SU-DHL-6 (cell line): ENCODE measurements around the gene DAPK2.

Experiments
- H2AFZ ChIP-seq: fragments of 200-600 bp; sonication (generic); 2 replicates; pipeline ENCODE4 v1.6.1; 2014; ENCODE audit warnings: low read depth, mild to moderate bottlenecking, moderate library complexity, mixed read lengths, antibody characterized with exemption, low read length; ENCODE audit not compliant: severe bottlenecking
- H3F3A ChIP-seq: fragments of 200-600 bp; shearing (Covaris generic); 2 replicates; pipeline ENCODE4 v1.6.0; 2016; ENCODE audit warnings: antibody characterized with exemption, mild to moderate bottlenecking; ENCODE audit not compliant: insufficient read depth
- H3K27ac ChIP-seq: fragments of 200-600 bp; sonication (generic); 2 replicates; pipeline ENCODE4 v1.5.1; 2016; ENCODE audit warnings: low read depth, mild to moderate bottlenecking, low read length, moderate library complexity, mixed read lengths
- H3K27me3 ChIP-seq: fragments of 200-600 bp; sonication (generic), shearing (Covaris generic); 2 replicates; pipeline ENCODE4 v1.6.0; 2014; ENCODE audit warnings: mild to moderate bottlenecking, low read length
- H3K36me3 ChIP-seq: fragments of 200-600 bp; sonication (generic); 2 replicates; pipeline ENCODE4 v1.6.1; 2014; ENCODE audit warnings: mild to moderate bottlenecking, low read length, mixed read lengths
- H3K4me2 ChIP-seq: fragments of 300-600, 200-600 bp; shearing (Covaris generic), sonication (generic); 2 replicates; pipeline ENCODE4 v1.6.0; 2014; ENCODE audit warnings: low read length, low read depth, mild to moderate bottlenecking; ENCODE audit not compliant: poor library complexity, severe bottlenecking
- H3K4me3 ChIP-seq: fragments of 200-600 bp; sonication (generic); 2 replicates; pipeline ENCODE4 v1.5.1; 2014; ENCODE audit warnings: antibody characterized with exemption, low read length, mild to moderate bottlenecking, mixed read lengths; ENCODE audit not compliant: insufficient read depth, poor library complexity, severe bottlenecking
- H3K79me2 ChIP-seq: fragments of 200-600 bp; sonication (generic); 2 replicates; pipeline ENCODE4 v1.6.1; 2014; ENCODE audit warnings: mild to moderate bottlenecking, low read length, moderate library complexity; ENCODE audit not compliant: insufficient read depth
- H3K9ac ChIP-seq: fragments of 200-600 bp; sonication (generic); 2 replicates; pipeline ENCODE4 v1.7.0; 2014; ENCODE audit warnings: mild to moderate bottlenecking, low read length
- H3K9me2 ChIP-seq: fragments of 200-600 bp; sonication (generic); replicated peaks from 2 replicates; pipeline ENCODE4 v1.6.1; 2014; ENCODE audit warnings: low read length; ENCODE audit not compliant: insufficient read depth
- H3K9me3 ChIP-seq: fragments of 200-600 bp; sonication (generic); 2 replicates; pipeline ENCODE4 v1.6.1; 2014; ENCODE audit warnings: low read length, mixed read lengths; ENCODE audit not compliant: insufficient read depth
- H4K20me1 ChIP-seq: fragments of 200-600 bp; sonication (generic); 2 replicates; pipeline ENCODE4 v1.6.1; 2014; ENCODE audit warnings: low read depth, mild to moderate bottlenecking, antibody characterized with exemption, low read length, moderate library complexity, mixed read lengths
- CTCF ChIP-seq: fragments of 200-600 bp; sonication (generic); IDR thresholded peaks from one replicate; pipeline ENCODE4 v1.5.1; 2017; ENCODE audit warnings: antibody characterized with exemption, mild to moderate bottlenecking, low read length, moderate library complexity; ENCODE audit not compliant: insufficient read depth, poor library complexity, severe bottlenecking
- EZH2phosphoT487 ChIP-seq: fragments of 200-600 bp; sonication (generic), shearing (Covaris generic); conservative IDR thresholded peaks from 2 replicates; pipeline ENCODE4 v1.6.1; 2018; ENCODE audit warnings: mild to moderate bottlenecking, antibody characterized with exemption, low read length, moderate library complexity, mixed read lengths

Gene DAPK2

DNA sequence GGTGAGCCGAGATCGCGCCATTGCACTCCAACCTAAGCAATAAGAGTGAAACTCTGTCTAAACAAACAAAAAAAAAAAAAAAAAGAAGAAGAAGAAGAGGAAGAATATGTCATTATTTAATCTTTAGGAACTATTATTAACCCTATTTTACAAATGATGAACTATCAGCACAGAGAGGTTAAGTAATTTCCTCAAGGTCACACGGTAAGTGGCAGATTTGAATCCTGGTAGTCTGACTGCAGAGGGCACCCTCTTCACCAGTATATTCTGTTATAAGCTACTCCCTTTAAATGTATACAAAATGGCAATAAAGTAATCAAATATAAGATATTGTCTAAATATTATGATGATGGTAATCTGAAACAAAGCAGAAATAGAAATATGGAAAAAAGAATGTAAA, 135.1 kb downstream of the DAPK2 start:
- Histone ChIP-seq H3K4me2 (no peak overlapping the region), H3K27ac (no peak overlapping the region), H3K27me3 (no peaks in the 10 kb centered on the region), H4K20me1 (no peaks in the 10 kb centered on the region), H3K9me2 (no peaks in the 10 kb centered on the region), H3K9ac (no peak overlapping the region), H3K4me3 (no peak overlapping the region), H3K79me2 (no peaks in the 10 kb centered on the region), H2AFZ (no peak overlapping the region), H3K36me3 (no peaks in the 10 kb centered on the region), H3K9me3 (no peaks in the 10 kb centered on the region), H3F3A (no peaks in the 10 kb centered on the region)
- no peak for TF ChIP-seq CTCF
- no peak for TF ChIP-seq EZH2phosphoT487

DNA sequence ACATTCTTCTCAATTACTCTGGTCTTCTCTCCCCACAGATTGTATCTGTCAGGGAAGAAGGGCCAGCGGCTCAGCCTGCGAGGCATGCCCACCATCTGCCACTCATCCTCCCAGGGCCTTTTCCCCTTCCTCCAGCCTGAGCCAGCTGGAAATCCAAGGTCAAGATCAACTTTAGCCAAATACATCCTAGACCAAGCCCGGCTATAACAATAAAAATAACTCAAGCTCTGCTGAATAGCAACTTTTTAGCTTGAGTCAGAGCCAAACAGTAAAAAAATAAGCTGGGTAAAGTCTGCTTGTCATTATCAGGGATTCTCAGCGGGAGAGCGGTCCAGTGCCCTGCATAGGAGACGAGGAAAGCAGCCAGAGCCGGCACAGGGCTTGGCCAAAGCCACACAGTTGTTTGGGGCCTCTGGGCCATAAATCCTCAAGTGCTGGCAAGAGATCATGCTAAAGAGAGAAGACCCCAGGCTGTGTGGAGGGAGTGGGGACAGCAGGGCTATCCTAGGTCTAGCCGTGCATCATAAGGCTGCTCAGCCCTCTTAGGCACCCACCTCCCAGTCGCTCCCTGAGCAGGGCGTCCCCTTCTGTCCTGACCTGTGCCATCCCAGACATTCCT, 136.4 kb downstream of the DAPK2 start:
- H3K9me2 ChIP-seq = no peaks in the 10 kb centered on the region
- H3K36me3 ChIP-seq = no peaks in the 10 kb centered on the region
- no peaks in the 10 kb centered on the region for H4K20me1 ChIP-seq
- no peaks in the 10 kb centered on the region for H3K9me3 ChIP-seq
- no peak overlapping the region for H3K9ac ChIP-seq
- H3K4me2 ChIP-seq = no peak overlapping the region
- no peak overlapping the region for H3K27ac ChIP-seq
- H2AFZ ChIP-seq = no peak overlapping the region
- no peak overlapping the region for H3K4me3 ChIP-seq
- no peaks in the 10 kb centered on the region for H3F3A ChIP-seq
- TF ChIP-seq CTCF (no peak), EZH2phosphoT487 (no peak)
- H3K79me2 ChIP-seq = no peaks in the 10 kb centered on the region
- no peaks in the 10 kb centered on the region for H3K27me3 ChIP-seq

- Histone ChIP-seq H2AFZ (no peak overlapping the region), H3K4me3 (no peak overlapping the region), H3K36me3 (no peaks in the 10 kb centered on the region), H3F3A (no peaks in the 10 kb centered on the region), H3K4me2 (no peak overlapping the region), H3K27ac (no peak overlapping the region), H3K9me2 (no peaks in the 10 kb centered on the region), H3K27me3 (no peaks in the 10 kb centered on the region), H3K9me3 (no peaks in the 10 kb centered on the region), H3K9ac (no peak overlapping the region), H3K79me2 (no peaks in the 10 kb centered on the region), H4K20me1 (no peaks in the 10 kb centered on the region)
- no peak for TF ChIP-seq CTCF
- no peak for TF ChIP-seq EZH2phosphoT487
These were observed 137.3 kb downstream of the DAPK2 start for GRCh38 chr15:63908991-63909390.
